SIG-M5 treated with dmso at 0.1 percent for 504 hours (cell line): ENCODE data around the gene CCNJL.

Source experiments
- DNase-seq: peaks from one replicate; lab custom pipeline; 2025; ENCODE audit not compliant: unreplicated experiment; lab: John Stamatoyannopoulos, UW

The CCNJL gene

DNA sequence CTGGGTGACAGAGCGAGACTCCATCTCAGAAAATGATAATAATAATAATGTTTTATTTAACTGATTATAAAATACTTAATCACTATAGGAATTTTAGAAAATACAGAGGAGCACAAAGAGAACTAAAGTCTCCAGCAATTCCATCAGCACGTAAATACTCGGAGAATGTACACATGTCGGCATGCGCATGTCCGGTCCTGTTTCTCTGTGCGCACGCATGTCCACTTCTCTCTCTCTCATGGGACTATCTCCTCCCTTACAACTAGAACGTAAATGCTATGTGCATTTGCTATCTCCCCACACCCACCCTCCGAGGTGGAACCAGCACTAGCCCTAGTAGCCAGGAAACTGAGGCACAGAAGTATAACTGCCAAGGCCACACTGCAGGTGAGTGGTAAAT lies 19.0 kb downstream of the CCNJL start:
- DNase-seq: no peak

DNA sequence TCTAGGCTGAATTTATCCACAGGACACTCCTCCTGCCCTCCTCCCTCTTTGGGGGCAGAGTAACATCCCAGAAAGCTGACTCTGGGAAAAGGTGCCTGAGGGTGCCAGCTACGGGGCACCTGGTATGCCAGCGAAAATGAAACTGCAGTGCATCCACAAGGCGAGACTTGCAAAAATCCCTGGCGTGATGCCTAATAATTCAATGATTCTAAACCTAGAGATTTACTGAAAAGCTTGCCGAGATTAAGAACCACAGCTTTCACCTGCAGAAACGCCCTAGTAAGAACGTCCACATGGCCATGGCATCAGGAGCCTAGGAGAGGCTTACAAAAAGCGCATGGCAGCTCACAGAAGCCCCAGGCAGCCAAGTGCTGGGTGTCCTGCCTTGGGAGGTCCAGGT lies 20.9 kb downstream of the CCNJL start:
- no peak for DNase-seq

DNA sequence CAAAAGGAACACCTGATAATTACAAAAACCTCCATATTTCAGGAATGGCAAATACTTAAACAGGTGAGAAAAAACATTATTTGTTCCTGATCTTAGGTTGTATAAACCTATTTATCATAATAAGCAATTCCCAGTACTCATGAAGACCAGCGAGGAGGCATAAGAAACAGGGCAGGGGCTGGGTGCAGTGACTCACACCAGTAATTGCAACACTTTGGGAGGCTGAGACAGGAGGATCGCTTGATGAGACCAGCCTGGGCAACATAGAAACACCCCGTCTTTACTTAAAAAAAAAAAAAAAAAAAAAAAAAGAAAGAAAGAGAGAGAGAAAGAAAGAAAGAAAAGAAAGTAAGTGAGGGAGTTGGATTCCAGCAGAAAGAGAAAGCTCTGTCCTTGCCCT lies 21.6 kb downstream of the CCNJL start:
- no peak for DNase-seq

DNA sequence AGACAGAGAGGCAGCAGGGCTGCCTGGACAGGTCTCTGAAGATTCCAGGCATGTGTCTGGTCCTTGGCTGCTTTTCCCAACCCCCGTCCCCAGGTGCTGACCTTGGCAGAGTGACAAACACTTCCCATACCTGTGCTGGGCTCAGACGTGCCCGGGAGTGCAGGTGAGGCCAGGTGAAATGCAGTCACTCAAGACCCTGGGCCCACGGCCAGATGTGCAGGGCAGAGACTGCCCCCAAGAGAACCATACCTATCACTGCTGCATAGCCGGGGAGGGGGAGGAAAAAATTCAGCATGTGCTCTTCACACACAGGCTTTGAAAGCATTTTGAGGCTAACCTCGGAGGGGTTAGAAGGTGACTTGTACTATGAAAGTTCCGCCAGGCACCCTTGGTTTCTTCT lies 22.6 kb downstream of the CCNJL start:
- no peak for DNase-seq

DNA sequence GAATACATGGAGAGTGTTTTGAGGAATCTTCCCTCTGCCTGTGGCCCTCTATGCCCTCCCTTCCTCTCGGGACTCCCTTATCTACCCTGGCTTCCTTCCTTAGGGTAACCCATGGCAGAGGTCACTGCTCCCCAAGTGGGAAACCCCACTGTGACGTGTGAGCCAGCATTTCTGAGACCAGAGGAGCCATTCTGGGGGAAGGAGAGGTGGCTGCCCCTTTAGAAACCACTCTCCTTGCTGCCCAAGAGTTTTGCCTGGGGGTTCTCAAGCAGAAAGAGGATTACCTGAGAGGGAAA lies 23.1 kb downstream of the CCNJL start:
- DNase-seq: no peak

DNA sequence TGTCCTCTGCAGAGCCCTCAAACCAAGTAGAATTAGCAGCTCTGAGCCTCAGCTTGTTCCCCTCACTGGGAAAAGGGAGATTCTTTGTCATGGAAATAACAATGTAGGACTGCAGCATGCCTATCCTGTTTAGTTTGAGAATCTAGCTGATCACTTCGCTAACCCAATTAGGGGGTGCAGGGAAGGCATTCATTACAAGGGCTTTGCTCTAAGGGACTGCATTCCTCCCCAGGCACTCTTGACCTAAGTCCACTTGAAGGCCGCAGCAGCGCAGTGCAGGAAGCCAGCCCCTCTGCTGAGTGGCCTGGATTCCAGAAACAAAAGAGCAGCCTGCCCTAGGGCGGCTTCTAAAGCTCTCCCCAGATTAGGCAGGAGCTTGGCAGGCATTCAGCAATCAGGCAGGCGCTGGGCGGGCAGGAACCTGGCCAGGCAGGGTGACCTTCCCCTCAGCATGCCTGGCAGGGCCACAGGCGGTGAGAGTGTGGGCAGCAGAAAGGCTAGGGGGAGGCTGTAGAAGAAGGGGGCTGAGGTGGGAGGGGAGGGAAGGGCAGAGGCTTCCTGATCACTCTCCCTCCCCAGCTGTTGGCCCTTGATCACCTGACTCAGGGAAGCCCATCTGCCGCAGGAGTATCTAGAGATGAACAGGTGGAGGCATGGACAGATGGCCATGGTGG lies 24.8 kb downstream of the CCNJL start:
- DNase-seq: no peak

DNA sequence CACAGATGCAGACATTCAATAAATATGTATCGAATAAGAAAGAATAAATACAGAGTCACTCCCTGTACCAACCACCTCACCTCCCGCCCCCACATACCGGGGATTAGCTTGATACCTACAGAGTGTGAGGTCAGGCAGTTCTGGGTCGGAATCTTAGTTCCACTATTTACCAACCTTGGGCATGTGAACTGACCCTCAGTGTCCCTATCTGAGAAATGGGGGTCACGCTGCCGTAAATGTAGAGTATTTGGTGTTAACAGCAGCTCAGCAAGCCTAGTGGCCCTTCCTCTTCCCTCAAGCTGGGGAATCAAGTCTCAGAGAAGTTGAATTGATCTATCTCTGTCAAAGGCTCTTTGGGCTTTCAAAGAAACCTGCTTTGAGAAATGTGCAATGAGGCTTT lies 25.4 kb downstream of the CCNJL start:
- DNase-seq: no peak

DNA sequence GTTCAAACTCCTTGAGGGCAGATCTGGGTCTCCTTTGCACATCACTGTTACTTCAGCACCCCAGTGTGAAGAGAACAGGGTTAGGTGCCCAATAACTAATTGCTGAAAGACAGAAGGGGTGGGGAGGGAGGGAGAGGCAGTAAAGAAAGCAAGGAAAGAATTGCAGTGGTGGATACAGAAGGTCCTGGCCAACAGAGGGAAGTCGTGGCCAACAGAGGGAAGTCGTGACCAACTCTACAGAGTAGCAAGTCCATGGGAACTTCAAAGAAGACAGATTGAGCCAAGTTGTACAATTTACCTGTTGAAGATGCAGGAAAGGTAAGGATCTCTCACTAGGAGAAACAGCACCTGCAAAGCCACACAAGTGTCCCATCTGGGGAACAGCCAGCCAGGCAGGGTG lies 27.0 kb downstream of the CCNJL start:
- DNase-seq: no peak

DNA sequence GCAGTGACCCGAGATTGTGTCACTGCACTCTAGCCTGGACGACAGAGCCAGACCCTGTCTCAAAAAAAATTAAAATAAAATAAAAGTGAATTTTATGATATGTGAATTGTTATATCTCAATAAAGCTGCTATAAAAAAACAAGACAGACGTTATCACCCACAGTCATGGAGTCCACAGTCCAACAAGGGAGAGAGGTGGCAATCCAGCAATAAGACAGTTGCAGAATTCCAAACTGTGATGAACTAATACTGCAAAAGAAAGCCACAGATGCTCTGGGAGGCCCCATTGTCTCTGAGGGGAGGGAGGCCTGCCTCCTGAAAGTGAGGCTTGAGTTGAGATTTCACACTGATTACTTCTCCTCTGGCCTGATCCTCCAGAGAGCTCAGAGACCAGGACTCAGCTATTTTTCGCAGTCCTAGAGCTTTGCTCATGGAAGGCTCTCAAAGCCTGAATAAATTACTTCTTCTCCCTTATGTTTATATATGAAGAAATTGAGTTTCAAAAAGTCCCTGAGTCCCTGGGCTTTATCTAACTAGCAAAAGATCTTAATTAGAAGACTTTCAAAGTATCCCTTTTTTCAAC lies 28.0 kb downstream of the CCNJL start:
- DNase-seq: no peak

DNA sequence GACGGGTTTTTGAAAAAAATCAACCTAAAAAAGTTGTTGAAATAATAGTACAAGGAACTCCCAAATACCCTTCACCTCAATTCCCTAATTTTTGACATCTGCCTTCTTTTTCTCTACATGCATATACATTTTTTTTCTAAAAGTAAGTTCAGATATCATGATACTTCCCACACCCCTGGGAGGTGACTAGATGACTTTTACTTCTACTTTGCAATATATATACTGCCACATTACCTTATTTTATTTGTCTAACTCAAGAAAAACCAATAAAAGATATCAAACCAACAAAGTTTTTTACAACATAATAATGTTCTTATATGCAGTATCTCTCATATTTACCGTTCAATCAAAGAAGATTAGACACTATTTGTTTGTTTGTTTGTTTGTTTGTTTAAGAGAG lies 31.1 kb downstream of the CCNJL start:
- DNase-seq: no peak

DNA sequence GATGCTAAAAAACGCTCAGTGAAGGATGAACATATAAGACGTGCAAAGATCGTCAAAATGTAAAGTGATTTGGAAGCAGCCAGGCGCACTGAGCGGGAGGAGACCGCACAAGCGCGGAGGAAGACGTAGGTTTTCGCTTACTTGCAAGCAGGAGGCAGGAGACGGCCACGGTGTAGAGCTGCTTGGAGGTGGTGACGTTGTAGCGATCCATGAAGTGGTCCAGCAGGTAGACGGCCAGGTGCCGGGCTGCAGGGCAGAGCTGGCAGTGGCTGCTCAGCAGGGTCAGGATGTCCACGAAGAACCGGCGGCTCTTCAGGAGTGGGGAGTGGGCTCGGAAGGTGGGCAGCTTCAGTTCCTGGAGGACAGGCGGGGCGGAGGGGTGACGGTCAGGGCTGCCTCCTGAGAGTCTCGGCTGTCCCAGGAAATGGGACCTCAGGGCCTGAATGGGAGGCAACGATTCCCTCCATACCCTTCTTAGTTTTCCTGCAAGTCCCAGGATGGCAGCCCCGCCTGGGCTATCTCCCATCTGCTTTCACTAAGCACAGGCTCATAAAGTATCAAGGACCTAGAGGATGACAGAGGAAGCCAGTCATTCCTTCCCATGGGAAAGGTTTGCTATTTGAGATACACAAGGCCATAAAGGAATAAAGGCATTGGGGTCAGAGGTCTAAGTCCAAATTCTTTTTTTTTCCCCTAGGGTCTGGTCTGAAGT lies 31.8 kb downstream of the CCNJL start:
- DNase-seq: no peak

DNA sequence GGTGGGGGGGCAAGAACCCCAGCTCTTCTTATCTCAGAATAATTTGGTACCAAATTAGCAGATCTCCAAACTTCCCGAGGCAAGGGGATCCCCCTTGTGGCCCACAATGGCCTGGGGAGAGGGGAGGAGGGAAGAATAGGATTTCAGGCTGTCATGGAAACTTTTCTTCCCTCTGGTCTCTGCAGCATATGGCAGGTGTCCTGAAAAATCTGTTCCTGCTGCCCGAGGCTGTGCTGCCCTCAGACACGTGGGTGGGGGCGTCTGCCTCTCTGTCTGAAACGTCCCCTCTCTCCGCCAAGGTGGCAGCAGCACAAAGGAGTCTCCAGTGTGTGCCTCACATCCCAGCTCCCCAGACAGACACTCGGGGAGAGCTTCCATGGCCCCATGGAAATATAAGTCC lies 34.0 kb downstream of the CCNJL start:
- DNase-seq: no peak

DNA sequence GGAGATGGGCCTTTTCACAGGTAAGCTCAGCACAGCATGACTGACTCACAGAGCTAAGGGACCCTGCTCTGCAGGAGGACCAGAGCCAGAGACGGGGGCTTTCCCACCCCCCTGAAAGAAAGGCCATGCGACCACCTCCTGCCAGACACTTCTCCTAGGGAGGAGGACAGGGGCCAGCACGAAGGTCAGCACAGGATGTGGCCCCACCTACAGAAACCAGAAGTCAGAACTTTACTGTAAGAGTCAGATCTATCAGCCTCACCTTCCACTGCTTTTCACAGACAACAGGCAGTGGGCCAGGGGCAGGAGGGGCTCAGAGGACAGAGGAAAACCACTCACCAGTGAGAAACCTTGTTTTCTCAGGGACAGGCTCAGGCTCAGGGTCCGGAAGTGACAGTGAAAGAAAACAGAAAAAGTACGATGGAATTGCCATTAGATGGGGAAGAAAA lies 37.9 kb downstream of the CCNJL start:
- no peak for DNase-seq

DNA sequence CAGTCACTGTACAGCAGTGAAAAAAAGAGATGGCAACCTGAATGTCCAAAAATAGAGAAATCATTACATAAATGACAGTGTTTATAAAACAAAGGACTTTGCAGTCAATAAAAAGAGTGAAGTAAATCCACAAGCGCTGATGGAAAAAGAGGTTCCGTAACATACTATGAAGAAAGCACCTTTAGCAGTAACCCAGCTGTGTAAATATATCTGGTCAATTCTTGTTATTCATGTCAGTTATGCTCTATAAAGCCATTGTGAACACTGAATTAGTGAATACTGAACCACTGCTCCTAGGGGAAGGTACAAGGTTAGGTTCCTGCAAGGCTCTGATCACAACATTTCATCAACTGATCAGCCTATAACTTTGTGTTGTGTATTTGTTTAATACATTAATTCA lies 39.5 kb downstream of the CCNJL start:
- DNase-seq: no peak

DNA sequence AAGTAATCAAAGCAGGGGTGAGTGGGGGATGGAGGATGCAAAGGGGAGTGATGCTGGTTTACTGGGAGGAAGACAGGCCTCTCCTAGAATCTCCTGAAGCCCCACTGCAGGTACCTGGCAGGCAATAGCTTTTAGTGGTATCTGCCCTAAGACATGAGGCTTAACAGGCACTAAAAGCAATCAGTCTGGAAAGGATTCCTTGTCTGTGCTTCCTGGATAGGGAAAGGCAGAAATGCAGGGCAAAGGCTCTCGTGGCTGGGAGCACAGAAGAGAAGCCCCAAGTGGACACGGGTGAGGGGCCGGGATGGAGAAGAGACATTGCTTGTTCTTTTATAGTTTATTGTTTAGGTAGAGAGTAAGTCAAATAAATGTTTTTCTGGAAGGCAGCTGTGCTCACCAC lies 40.1 kb downstream of the CCNJL start:
- DNase-seq: no peak

DNA sequence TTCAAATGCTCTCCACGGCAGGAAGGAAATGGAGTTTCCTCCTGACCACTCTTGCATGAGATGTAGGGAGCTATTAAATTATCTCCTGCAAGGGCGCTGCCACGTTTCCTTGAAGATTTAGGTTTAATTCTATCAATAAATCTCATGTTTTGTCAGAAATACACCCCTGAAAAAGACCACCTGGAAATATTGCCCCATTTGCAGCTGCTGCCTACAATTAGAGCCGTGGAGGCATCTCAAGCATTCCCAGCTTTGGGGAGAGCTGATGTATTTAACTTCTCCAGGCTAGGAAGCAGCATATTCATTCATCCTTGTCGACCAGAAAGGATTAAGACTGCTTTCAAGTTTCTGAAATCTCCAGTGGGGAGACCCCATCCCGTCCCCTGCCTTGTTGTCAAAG lies 40.5 kb downstream of the CCNJL start:
- no peak for DNase-seq

DNA sequence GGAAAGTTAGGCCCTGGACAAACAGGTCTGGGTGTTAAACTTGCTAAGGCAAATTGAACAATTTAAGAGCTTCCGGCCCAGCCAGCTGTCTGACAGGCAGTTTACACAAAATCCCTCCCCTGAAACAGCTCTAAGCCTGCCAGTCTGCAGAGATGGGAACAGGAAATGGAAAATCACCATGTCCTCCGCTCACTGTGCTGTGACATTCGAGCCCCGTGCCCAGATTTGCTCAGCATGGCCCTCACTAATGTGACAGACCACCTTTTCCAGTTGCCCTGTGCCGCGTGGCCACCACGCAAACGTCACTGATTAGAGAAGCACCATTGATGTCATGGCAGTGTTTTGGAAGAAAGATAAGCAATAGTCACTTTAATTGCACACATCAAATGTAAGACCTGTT lies 41.0 kb downstream of the CCNJL start:
- DNase-seq: no peak

DNA sequence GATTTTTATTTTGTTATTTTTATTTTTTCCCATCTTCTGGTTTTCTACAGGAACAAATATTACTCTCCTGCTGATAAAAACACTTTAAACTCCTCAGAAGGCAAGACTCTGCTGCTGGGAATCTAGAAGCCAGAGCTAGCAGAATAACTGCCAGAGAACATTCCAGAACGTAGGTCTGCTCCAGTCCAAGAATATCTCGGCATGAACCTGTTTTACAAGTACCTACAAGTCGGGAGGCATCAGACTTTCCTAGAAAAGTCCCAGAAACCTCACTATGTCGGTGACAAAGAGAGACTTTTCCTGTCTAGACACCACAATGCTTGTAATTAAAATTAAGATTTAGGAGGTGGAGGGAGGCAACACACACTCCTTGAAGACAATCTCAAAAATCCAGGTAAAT lies 41.7 kb downstream of the CCNJL start:
- DNase-seq: no peak

DNA sequence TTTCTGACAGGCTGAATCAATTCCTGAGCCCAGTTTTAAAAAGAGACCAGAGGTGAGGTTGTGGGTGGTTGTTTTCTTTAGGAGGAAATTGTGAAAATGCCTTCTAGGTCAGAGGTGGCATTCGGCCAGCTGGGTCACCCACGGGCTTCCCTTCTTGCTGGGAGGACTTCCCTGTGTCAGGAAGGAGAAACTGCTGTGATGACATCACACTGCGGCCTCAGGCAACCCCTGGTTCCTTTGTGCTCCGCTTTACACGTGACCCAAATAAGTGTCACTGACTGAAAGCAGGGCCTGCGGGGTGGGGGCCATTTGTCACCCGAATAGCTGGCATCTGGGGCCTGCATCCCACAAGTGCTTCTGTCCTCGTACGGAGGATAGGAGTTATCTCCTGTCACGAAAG lies 43.3 kb downstream of the CCNJL start:
- peak; percentile 56 for DNase-seq

DNA sequence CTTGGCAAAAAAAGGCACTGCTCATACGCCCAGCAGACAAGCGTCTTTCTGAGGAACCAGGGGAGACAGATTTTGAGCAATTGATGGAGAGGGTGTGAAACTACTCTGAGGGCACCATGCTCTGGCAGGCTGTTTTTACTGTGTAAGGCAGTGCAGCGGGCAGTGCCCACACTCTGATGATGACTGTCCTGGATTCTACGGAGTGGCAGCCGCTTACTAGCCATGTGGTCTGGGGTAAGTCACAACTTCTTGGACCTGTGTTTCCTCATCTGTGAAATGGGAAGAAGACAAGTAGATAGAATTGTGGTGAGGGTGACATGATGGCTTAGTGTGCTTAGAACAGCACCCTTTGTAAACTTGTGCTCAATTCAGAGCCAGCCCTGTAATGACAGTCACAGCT lies 44.2 kb downstream of the CCNJL start:
- DNase-seq: no peak

DNA sequence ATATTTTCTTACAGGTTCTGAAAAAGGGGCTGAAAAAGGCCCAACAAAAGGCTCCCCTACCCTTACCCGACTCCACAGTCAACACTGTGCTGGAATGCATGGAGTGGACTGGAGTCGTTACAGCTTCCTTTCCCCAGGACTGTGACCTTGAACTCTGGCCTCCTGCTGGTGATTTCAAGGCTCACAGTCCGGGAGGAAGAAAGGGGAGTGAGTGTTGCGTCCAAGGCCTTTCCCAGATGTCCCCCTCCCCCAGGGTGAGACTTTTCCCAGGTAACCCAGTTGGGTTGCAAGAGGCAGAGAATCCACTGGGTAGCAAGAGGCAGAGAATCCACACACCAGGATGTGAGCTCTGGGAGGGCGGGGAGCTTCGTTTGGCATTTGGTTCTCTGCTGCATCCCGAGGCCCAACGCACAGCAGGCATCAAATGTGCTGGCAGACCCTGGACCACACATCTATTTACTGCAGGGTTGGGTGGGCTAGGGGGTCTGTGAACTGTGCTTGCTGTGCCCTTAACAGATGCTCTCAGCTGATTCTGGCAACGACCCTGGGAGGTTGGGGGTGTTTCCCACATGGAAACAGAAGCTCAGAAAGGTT lies 45.5 kb downstream of the CCNJL start:
- DNase-seq: no peak

DNA sequence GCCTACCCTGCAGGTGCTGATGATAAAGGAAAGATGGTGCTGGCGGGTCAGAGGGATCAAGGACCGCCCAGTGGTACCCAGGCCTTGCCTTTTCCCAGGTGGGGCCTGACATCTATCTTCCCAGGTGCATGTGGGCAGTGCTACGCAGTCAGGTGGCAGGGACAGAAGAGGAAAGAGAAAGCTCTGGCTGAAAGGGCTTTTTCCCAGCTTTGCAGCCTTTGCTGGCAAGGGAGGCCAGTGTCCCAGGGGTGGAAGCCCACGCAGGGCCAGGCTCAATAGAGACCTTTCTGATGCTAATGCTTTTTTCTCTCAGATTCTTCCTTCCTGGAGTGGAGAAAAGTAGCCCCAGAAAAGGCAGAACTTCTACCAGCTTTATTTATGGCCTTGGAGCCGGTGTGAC lies 46.3 kb downstream of the CCNJL start:
- DNase-seq: no peak
